OCI-LY3 (cell line): Measurements from ENCODE around the gene TCEA2.

Experiments
- EZH2phosphoT487 ChIP-seq: fragments of 200-600 bp; shearing (Covaris generic); IDR thresholded peaks from 2 replicates; pipeline ENCODE4 v1.6.1; 2018; ENCODE audit warnings: antibody characterized with exemption, mixed run types, low read depth
- TF ChIP-seq, protein P1 (sequence below): fragments of 200-600, 300-600 bp; sonication (generic); IDR thresholded peaks from 2 replicates; pipeline ENCODE4 v1.5.1; 2014; ENCODE audit warnings: antibody characterized with exemption, low read length, low read depth

DNA sequence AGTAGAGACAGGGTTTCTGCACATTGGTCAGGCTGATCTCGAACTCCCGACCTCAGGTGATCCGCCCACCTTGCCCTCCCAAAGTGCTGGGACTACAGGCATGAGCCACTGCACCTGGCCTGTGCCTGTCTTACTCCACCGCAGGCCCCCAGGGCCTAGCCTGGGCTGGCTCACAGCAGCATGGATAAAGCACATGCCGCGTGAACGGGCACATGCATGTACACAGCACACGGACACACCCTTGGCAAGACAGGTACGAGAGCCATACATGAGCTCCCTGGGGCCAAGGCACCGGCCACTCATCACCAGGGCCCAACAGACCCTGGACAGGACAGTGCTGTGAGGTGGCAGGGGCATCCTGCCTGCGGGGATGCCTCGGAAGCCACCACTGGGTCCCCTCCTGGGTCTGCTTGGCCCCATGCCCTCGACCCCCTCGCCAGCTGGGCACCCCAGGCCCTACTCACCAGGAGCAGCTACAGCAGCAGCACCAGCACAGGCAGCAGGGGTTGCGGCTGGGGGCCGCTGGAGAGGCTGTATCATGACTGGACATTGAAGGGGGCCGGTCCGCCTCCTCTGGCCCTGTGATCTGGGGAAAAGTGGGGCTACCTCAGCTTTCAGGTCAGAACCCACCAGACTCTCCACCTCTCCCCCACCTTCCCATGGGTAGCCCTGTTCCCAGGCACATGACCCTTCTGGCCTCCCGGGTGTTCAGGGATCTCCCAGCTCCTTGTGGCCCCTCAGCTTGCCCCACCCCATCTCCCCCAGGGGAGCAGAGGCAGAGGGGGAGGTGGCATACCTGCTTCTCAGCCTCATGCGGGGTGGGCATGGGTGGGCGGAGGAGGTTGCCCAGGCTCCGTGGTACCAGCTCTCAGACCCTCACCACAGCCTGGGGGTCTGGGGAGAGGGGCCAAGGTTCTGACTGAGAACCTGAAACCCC, 13.3 kb downstream of the TCEA2 start:
- TF ChIP-seq, protein P1, sequence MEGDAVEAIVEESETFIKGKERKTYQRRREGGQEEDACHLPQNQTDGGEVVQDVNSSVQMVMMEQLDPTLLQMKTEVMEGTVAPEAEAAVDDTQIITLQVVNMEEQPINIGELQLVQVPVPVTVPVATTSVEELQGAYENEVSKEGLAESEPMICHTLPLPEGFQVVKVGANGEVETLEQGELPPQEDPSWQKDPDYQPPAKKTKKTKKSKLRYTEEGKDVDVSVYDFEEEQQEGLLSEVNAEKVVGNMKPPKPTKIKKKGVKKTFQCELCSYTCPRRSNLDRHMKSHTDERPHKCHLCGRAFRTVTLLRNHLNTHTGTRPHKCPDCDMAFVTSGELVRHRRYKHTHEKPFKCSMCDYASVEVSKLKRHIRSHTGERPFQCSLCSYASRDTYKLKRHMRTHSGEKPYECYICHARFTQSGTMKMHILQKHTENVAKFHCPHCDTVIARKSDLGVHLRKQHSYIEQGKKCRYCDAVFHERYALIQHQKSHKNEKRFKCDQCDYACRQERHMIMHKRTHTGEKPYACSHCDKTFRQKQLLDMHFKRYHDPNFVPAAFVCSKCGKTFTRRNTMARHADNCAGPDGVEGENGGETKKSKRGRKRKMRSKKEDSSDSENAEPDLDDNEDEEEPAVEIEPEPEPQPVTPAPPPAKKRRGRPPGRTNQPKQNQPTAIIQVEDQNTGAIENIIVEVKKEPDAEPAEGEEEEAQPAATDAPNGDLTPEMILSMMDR = no peak
- TF ChIP-seq EZH2phosphoT487 = no peak
